Stimulated activated memory B cell treated with anti-CD40 and anti-IgM and Interleukin-4, amounts not matched to agents 10 μg/mL and 1 μg/mL and 100 μg/mL, for 72 hours (primary cell): ENCODE results near the gene PAK3.
A peak's percentile ranks its signal among the peaks of the same experiment; 100 is the strongest.

Experiments
- ATAC-seq: fragments of 150-1000 bp; cut with Tn5 transposase; 2 replicates; pipeline ENCODE4 v1.10.0; 2021
- H3K27ac Mint-ChIP-seq: one replicate; pipeline ENCODE4 v1.8.0; 2022; ENCODE audit warnings: mild to moderate bottlenecking, mixed read lengths
- H3K27me3 Mint-ChIP-seq: one replicate; pipeline ENCODE4 v1.8.0; 2022; ENCODE audit warnings: mixed read lengths
- H3K36me3 Mint-ChIP-seq: one replicate; pipeline ENCODE4 v1.8.0; 2022; ENCODE audit warnings: mixed read lengths
- H3K4me1 Mint-ChIP-seq: one replicate; pipeline ENCODE4 v1.8.0; 2022; ENCODE audit warnings: mixed read lengths
- H3K4me3 Mint-ChIP-seq: one replicate; pipeline ENCODE4 v1.8.0; 2022; ENCODE audit warnings: mild to moderate bottlenecking, moderate library complexity, mixed read lengths
- H3K9me3 Mint-ChIP-seq: one replicate; pipeline ENCODE4 v1.8.0; 2022; ENCODE audit warnings: mixed read lengths

PAK3 gene

DNA sequence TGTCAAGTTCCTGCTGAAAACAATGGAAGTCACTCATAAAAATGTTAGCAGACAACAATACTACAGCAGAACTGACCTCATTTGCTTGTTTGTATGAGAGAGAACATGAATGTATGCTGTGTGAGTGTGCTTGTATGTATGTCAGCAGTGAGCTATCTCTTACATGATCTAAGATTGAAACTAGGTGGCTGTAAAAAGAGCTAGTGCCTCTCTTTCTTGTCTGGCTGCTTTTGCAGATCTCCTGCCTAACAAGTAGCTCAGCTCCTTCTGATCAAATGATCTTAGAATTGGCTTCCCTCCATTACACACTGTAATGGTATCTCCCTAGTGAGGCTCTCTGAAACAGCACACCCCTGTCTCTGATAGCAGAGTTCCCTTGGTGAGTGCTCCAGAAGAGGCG lies 20.7 kb downstream of the PAK3 start:
- no peaks in the 10 kb centered on the region for H3K27me3 Mint-ChIP-seq
- no peak overlapping the region for H3K4me3 Mint-ChIP-seq
- no peaks in the 10 kb centered on the region for H3K36me3 Mint-ChIP-seq
- no peak overlapping the region for H3K27ac Mint-ChIP-seq
- no peaks in the 10 kb centered on the region for H3K9me3 Mint-ChIP-seq
- no peaks in the 10 kb centered on the region for H3K4me1 Mint-ChIP-seq
- no peak for ATAC-seq

DNA sequence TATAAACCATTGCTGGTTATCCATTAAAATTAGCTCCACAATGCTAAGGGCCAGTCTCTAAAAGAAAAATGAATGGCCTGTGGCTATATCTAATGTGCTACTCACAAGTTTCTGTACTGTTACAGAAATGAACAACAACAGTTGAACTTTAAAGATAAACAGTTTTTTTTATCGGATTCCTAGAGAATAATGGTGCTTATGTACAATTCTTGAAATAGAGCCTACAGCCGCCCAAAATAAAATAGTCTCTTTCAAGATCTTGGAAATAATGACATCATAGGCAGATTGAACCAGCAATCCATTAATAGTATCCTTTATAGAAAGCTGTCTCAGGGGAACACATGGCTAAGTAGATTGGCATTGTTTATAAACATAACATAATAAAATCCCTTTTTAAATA lies 23.4 kb downstream of the PAK3 start:
- H3K9me3 Mint-ChIP-seq = no peaks in the 10 kb centered on the region
- no peaks in the 10 kb centered on the region for H3K36me3 Mint-ChIP-seq
- no peaks in the 10 kb centered on the region for H3K4me1 Mint-ChIP-seq
- no peak overlapping the region for H3K27ac Mint-ChIP-seq
- no peak for ATAC-seq
- no peak overlapping the region for H3K4me3 Mint-ChIP-seq
- H3K27me3 Mint-ChIP-seq = no peaks in the 10 kb centered on the region

DNA sequence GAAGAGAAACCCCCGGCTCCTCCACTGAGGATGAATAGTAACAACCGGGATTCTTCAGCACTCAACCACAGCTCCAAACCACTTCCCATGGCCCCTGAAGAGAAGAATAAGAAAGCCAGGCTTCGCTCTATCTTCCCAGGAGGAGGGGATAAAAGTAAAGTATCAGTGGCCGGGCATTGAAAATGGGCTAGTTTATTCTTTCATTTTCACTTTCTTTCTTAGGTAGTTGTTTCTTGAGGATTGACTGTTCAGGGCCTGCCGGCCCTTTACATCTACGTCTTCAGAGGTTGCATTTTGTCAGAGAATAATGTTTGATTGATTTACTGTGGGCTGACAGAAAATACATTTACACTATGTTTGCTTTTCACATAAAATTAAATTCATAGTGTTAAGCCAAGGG lies 27.1 kb downstream of the PAK3 start:
- no peaks in the 10 kb centered on the region for H3K36me3 Mint-ChIP-seq
- no peaks in the 10 kb centered on the region for H3K9me3 Mint-ChIP-seq
- H3K4me1 Mint-ChIP-seq = no peaks in the 10 kb centered on the region
- H3K27me3 Mint-ChIP-seq = no peaks in the 10 kb centered on the region
- peak overlapping the region; percentile 73 for H3K27ac Mint-ChIP-seq
- no peak for ATAC-seq
- H3K4me3 Mint-ChIP-seq = peak overlapping the region; percentile 66

DNA sequence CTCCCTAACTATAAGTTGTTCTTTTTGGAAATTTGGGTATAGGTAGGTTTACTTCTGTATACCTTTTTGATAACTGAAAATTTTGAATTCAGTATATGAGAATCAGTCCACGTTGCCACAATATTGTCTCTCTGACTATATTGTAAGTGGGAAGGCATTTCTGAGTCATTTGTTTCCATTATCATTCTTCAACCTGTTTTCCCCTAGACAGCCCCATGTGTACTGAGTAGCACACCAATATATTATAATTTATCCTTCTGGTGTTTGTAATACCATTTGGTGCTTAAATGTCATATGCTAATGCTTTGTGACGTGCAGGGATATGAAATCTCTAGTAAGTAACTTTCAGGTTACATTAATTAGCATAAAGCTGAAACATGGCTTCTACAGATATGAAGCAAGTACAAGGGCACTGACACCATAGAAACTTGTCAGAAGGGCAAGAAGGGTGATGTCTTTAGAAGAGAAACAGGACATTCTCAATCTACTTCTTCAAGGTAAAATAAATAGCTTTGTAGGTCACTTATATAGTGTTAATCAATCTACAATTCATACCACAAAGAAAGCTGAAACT lies 27.7 kb downstream of the PAK3 start:
- Mint-ChIP-seq H3K36me3 (no peaks in the 10 kb centered on the region), H3K27me3 (no peaks in the 10 kb centered on the region), H3K27ac (peak overlapping the region; percentile 73), H3K4me3 (no peak overlapping the region), H3K4me1 (no peaks in the 10 kb centered on the region), H3K9me3 (no peaks in the 10 kb centered on the region)
- ATAC-seq = peak; percentile 64

DNA sequence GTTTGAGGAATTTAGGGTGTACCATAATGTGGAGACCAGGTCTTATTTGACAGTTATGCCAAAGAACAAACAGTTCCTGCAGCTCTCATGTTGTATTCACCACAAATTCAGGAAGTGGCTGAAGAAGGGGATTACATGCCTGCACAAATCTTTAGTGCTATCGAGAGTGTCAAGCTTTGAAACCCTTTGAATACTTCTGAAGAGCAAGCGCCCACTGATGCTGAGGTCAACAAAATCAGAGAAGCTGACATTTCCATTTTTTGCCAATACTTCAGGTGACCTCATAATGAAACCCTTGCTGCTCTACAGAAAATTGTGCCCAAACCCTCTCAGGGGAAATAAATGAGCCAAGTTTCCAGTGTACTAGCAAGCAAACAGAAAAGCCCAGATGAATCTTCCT lies 28.4 kb downstream of the PAK3 start:
- Mint-ChIP-seq H3K9me3 (no peaks in the 10 kb centered on the region), H3K27ac (peak overlapping the region; percentile 73), H3K27me3 (no peaks in the 10 kb centered on the region), H3K36me3 (no peaks in the 10 kb centered on the region), H3K4me3 (no peak overlapping the region), H3K4me1 (no peaks in the 10 kb centered on the region)
- ATAC-seq = peak; percentile 78

DNA sequence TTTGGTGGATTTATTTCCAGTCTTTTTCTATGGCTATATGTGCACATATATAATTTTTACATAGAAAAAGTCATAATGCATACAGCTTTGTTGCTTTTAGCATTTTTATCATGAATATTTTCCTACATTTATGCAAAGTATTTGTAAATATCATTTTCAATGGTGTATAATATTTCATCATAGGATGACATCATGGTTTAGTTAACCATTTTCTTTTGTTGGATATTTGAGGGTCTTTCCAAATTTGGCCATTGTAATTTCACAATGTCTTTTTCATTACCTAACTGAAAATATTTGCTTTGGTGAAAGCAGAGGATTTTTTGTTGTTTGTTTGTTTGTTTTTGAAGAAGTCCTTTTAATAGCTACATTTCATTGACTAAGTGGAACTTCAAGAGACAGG lies 31.0 kb downstream of the PAK3 start:
- Mint-ChIP-seq H3K36me3 (no peaks in the 10 kb centered on the region), H3K27ac (no peak overlapping the region), H3K27me3 (no peaks in the 10 kb centered on the region), H3K4me1 (no peaks in the 10 kb centered on the region), H3K4me3 (no peak overlapping the region), H3K9me3 (no peaks in the 10 kb centered on the region)
- ATAC-seq = no peak

DNA sequence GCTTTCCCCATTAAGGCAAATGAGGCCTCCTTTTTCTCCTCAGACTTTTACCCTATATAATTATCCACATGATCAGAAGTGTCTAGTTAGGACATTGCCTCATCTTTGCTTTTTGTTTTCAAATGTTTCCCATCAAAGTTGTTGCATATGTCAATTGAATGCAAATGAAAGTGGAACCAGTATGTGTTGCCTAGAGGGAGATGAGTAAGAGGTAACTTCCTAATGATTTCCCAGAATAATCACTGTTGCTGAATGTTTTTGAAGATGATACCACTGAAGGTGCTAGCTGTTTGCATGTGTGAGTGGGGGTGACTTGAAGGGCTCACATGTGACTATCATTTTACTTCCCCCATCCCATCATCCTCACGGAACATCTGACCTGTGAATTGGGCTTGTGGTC lies 33.9 kb downstream of the PAK3 start:
- H3K9me3 Mint-ChIP-seq = no peaks in the 10 kb centered on the region
- no peak overlapping the region for H3K27ac Mint-ChIP-seq
- no peak for ATAC-seq
- peaks cover 4% of the 10 kb centered on the region for H3K4me1 Mint-ChIP-seq
- no peak overlapping the region for H3K4me3 Mint-ChIP-seq
- no peaks in the 10 kb centered on the region for H3K27me3 Mint-ChIP-seq
- H3K36me3 Mint-ChIP-seq = no peaks in the 10 kb centered on the region

DNA sequence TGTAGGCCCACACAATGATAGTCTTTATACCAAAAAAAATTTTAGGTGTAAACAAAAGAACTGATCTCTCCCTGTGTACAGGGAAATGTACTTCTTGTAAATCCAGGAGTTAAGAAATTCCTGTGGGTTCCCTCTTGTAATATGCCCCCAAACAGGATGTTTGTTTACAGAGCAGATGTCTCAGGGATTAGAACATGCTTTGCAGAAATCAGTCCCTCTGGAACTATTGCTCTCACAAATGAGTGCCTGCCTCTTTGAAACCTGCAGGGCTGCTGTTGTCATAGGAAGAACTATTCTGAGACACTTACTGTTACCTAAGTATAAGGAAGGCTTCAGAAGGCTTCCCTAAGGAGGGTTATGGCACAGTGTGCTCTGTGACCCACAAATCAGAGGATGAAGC lies 35.6 kb downstream of the PAK3 start:
- H3K27me3 Mint-ChIP-seq = no peaks in the 10 kb centered on the region
- no peak for ATAC-seq
- no peaks in the 10 kb centered on the region for H3K36me3 Mint-ChIP-seq
- H3K4me3 Mint-ChIP-seq = no peak overlapping the region
- H3K4me1 Mint-ChIP-seq = peaks cover 4% of the 10 kb centered on the region
- no peaks in the 10 kb centered on the region for H3K9me3 Mint-ChIP-seq
- no peak overlapping the region for H3K27ac Mint-ChIP-seq

DNA sequence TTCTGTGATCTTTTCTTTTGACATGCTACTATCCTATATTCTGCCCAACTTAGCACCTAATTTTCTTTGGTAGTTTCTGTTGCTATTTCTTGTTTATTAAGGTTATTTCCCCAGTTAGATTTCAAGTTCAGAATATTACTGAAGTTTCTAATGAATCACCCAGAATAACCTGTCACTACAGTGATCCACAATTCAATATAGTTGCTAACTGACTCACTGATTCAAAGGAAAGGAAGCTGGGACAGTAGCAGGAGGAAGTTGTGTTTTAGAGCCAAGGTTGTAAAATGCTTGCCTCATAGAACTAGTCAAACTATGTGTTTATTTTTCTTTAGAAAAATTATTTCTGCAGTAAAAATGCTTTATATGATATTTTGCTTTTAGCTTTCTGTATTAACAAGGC lies 37.4 kb downstream of the PAK3 start:
- Mint-ChIP-seq H3K36me3 (no peaks in the 10 kb centered on the region), H3K27ac (no peak overlapping the region), H3K27me3 (no peaks in the 10 kb centered on the region), H3K4me1 (peaks cover 4% of the 10 kb centered on the region), H3K4me3 (no peak overlapping the region), H3K9me3 (no peaks in the 10 kb centered on the region)
- no peak for ATAC-seq

DNA sequence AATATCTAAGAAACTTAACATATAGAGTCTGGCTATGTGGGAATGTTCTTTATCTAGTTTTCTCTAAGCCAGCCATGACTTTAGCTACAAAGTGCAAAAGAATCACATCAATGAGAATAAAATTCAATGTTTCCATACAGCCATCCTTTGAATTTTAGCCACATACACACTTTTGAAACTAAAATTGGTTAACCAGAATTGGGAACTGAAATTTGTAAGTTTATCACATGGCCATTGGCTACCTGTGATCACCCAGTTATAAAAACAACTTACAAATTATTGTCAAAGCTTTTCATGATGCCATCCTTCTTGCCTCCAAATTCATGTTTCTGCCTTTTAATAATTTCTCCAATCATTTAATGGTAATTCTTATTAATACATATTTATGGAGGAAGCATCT lies 49.9 kb downstream of the PAK3 start:
- Mint-ChIP-seq H3K4me1 (no peaks in the 10 kb centered on the region), H3K27ac (no peak overlapping the region), H3K27me3 (no peaks in the 10 kb centered on the region), H3K36me3 (no peaks in the 10 kb centered on the region), H3K9me3 (no peaks in the 10 kb centered on the region), H3K4me3 (no peak overlapping the region)
- ATAC-seq = no peak

DNA sequence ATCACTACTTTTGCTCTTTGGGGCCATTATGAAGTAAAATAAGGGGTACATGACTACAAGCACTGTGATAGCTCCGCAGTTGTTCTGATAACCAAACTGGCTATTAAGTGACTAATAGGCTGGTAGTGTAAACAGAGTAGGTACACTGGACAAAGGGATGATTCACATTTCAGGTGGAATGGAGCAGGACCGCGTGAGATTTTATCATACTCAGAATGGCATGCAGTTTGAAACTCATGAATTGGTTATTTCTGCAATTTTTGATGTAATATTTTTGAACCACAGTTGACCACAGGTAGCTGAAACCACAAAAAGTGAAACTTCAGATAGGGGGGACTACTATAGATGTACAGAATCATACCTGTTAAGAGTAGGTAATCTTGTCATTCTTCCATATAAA lies 55.8 kb downstream of the PAK3 start:
- Mint-ChIP-seq H3K4me1 (no peaks in the 10 kb centered on the region), H3K4me3 (no peak overlapping the region), H3K27ac (no peak overlapping the region), H3K27me3 (no peaks in the 10 kb centered on the region), H3K9me3 (no peaks in the 10 kb centered on the region), H3K36me3 (no peaks in the 10 kb centered on the region)
- no peak for ATAC-seq

DNA sequence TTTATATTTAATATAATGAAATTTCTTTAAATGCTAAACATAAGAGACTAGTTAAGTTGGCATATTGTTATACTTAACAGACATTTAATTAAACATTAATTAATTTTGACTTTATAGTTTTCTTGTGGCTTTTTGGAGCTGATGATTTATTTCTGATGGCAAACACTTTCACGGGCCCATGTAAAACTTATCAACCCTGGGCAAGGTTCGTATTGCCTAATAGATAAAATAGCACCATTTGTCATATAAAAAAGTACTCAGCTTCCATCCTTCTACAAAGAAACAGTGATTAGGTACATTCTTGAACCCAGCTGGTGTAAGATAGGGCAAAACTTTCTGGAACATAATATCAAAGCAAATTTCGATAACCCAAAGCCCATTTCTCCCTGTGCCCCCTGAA lies 63.2 kb downstream of the PAK3 start:
- H3K4me3 Mint-ChIP-seq = no peak overlapping the region
- no peak overlapping the region for H3K27ac Mint-ChIP-seq
- H3K27me3 Mint-ChIP-seq = no peaks in the 10 kb centered on the region
- no peaks in the 10 kb centered on the region for H3K36me3 Mint-ChIP-seq
- ATAC-seq = no peak
- no peaks in the 10 kb centered on the region for H3K9me3 Mint-ChIP-seq
- H3K4me1 Mint-ChIP-seq = no peaks in the 10 kb centered on the region

DNA sequence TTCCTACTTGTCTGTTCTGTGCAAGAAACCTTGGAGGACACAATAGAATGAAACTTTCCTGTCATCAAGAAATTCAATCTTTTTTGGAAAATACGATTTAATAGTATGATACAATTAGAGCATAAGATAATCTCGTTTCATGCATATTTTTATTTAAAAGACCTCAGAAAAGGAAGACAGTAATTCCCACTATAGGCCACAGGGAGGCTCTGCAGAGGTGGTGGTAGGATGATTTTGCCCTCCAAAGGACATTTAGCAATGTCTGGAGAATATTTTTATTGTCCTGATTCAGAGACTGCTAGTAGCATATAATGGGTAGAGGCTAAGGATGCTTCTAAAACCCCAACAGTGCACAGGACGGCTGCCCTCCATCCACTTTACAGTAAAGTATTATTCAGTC lies 68.7 kb downstream of the PAK3 start:
- H3K27me3 Mint-ChIP-seq = no peaks in the 10 kb centered on the region
- H3K36me3 Mint-ChIP-seq = no peaks in the 10 kb centered on the region
- no peaks in the 10 kb centered on the region for H3K9me3 Mint-ChIP-seq
- ATAC-seq = no peak
- H3K4me3 Mint-ChIP-seq = no peak overlapping the region
- H3K4me1 Mint-ChIP-seq = no peaks in the 10 kb centered on the region
- no peak overlapping the region for H3K27ac Mint-ChIP-seq

DNA sequence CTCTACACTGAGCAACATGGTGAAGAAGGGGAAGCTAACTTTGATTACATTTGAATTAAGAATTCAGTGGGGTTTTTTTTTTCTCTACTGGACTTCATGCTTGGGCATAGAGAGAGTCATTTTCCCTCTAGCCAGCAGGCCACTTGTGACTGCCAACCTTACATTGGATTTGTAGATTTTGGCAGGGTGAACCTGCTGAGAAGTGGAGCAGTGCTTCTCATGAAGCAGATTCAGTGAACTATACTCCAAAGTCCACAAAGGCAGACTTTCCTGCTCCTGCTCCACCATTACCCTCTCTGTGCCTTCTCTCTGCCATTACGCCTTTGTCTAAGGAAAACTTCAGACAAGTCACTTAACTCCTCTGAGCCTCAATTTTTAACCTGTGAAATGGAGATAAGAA lies 69.9 kb downstream of the PAK3 start:
- H3K4me1 Mint-ChIP-seq = no peaks in the 10 kb centered on the region
- no peak for ATAC-seq

DNA sequence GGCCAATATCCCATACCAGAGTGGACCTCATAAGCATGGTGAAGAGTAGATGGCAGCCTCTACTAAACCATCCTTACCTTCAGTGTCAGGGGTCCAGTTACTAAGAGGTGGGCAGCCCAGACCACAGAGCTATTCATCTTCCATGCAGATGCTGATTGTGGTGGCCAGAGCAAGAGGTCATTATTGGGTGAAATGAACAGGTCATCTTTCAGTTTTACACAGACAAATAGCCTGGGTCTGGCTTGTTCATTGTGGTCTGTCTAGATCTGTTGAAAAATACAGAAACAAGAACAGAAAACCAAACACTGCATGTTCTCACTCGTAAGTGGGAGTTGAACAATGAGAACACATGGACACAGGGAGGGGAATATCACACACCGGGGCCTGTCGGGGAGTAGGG lies 71.3 kb downstream of the PAK3 start:
- Mint-ChIP-seq H3K4me3 (no peak overlapping the region), H3K36me3 (no peaks in the 10 kb centered on the region), H3K27me3 (no peaks in the 10 kb centered on the region), H3K9me3 (no peaks in the 10 kb centered on the region), H3K27ac (no peak overlapping the region), H3K4me1 (no peaks in the 10 kb centered on the region)
- no peak for ATAC-seq

More for the DNA sequence above, 69.9 kb downstream of the PAK3 start:
- no peaks in the 10 kb centered on the region for H3K36me3 Mint-ChIP-seq
- no peak overlapping the region for H3K27ac Mint-ChIP-seq
- H3K9me3 Mint-ChIP-seq = no peaks in the 10 kb centered on the region
- H3K4me3 Mint-ChIP-seq = no peak overlapping the region
- no peaks in the 10 kb centered on the region for H3K27me3 Mint-ChIP-seq

DNA sequence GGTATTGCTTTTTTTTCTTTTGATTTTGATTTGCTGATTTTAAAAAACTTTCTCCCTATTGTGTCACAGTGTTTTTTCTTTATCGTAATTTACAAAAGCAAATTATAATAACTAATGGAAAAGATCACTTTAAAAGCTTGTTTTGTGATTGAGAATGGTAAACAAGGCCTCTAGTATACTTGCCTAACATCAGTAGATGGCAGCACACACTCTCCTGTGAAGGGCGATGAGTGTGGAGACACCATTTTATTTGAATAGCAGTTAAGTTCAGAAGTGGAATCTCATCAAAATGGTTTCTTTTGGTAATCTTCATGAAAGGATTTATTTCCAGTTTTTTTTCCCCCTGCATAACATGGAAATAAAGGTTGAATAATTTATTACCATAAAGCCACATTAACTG lies 72.3 kb downstream of the PAK3 start:
- H3K36me3 Mint-ChIP-seq = no peaks in the 10 kb centered on the region
- ATAC-seq = no peak
- H3K4me3 Mint-ChIP-seq = no peak overlapping the region
- H3K27me3 Mint-ChIP-seq = no peaks in the 10 kb centered on the region
- H3K4me1 Mint-ChIP-seq = no peaks in the 10 kb centered on the region
- H3K27ac Mint-ChIP-seq = no peak overlapping the region
- H3K9me3 Mint-ChIP-seq = no peaks in the 10 kb centered on the region

DNA sequence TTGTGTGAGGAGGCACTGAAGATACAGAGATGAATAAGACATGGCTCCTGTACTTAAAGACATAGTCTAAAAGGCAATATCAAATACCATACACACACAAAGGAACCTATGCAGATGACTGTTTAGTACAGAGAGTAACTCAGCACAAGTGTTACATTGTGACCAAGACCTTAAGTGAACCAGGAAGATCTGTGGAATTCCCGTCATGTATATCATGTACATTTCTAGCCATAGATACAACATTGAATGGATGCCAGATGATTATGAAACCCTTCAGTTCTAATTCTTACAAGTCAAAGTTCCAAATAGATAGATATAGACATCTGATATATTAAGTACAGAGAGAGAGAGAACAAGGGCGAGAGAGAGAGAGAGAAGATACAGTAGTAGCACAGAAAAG lies 73.2 kb downstream of the PAK3 start:
- no peaks in the 10 kb centered on the region for H3K36me3 Mint-ChIP-seq
- no peaks in the 10 kb centered on the region for H3K9me3 Mint-ChIP-seq
- H3K4me3 Mint-ChIP-seq = no peak overlapping the region
- no peak overlapping the region for H3K27ac Mint-ChIP-seq
- H3K27me3 Mint-ChIP-seq = no peaks in the 10 kb centered on the region
- no peaks in the 10 kb centered on the region for H3K4me1 Mint-ChIP-seq
- no peak for ATAC-seq
